NCI-H1048 (cell line): ENCODE data around the gene L3MBTL4.
A peak's percentile ranks its signal among the peaks of the same experiment; 100 is the strongest.

ENCODE experiments used
- DNase-seq: peaks from one replicate; lab custom pipeline; 2025; lab: John Stamatoyannopoulos, UW

L3MBTL4 gene

GRCh38 chr18:6363216-6363615 is 51.5 kb downstream of the L3MBTL4 start:
- no peak for DNase-seq

- no peak for DNase-seq
Measured at GRCh38 chr18:6362559-6363129, 52.1 kb downstream of the L3MBTL4 start.

GRCh38 chr18:6357668-6358067 is 57.0 kb downstream of the L3MBTL4 start:
- no peak for DNase-seq

GRCh38 chr18:6355789-6356589 is 58.7 kb downstream of the L3MBTL4 start:
- DNase-seq: no peak

GRCh38 chr18:6352275-6352674 is 62.4 kb downstream of the L3MBTL4 start:
- no peak for DNase-seq

GRCh38 chr18:6342990-6343389 is 71.7 kb downstream of the L3MBTL4 start:
- no peak for DNase-seq

- no peak for DNase-seq
Measured at GRCh38 chr18:6341709-6342108, 73.0 kb downstream of the L3MBTL4 start.

- DNase-seq: no peak
Measured at GRCh38 chr18:6341303-6341702, 73.4 kb downstream of the L3MBTL4 start.

GRCh38 chr18:6340121-6340520 is 74.6 kb downstream of the L3MBTL4 start:
- no peak for DNase-seq

- DNase-seq: no peak
Measured at GRCh38 chr18:6336239-6336638, 78.5 kb downstream of the L3MBTL4 start.

- no peak for DNase-seq
Measured at GRCh38 chr18:6333981-6334380, 80.7 kb downstream of the L3MBTL4 start.

- no peak for DNase-seq
Measured at GRCh38 chr18:6331872-6332271, 82.8 kb downstream of the L3MBTL4 start.

GRCh38 chr18:6330786-6331185 is 83.9 kb downstream of the L3MBTL4 start:
- no peak for DNase-seq

GRCh38 chr18:6328621-6329010 is 86.1 kb downstream of the L3MBTL4 start:
- DNase-seq: no peak

- DNase-seq: peak; percentile 55
Measured at GRCh38 chr18:6327895-6328620, 86.7 kb downstream of the L3MBTL4 start.

- no peak for DNase-seq
Measured at GRCh38 chr18:6327485-6327884, 87.2 kb downstream of the L3MBTL4 start.

GRCh38 chr18:6326566-6326965 is 88.1 kb downstream of the L3MBTL4 start:
- no peak for DNase-seq

- no peak for DNase-seq
Measured at GRCh38 chr18:6323319-6323889, 91.3 kb downstream of the L3MBTL4 start.

GRCh38 chr18:6315517-6316331 is 99.0 kb downstream of the L3MBTL4 start:
- no peak for DNase-seq

GRCh38 chr18:6313415-6313814 is 101.3 kb downstream of the L3MBTL4 start:
- DNase-seq: peak; percentile 40

- no peak for DNase-seq
Measured at GRCh38 chr18:6311456-6312215, 103.1 kb downstream of the L3MBTL4 start.
